A549 (cell line): Measurements from ENCODE around the gene SLC10A2. TPM values are rescaled to one million over a fixed set of nuclear protein-coding genes. Genes with fewer than 3 reads are reported as not detected.

ENCODE experiments used
- ATAC-seq, 2 experiments: fragments of 200-7000 bp in 1 of 2; fragments of >200 bp in 1 of 2; cut with Nextera tagmentation in 1 of 2; cut with Tn5 transposase in 1 of 2; 3 replicates each; pipeline versions ENCODE4 v1.8.0 to v1.9.1; 2018 to 2020; ENCODE audit warnings: mild to moderate bottlenecking in 1 of 2, moderate library complexity in 1 of 2
- CTCF ChIA-PET: fragments of 300-600 bp; sonication (Branson Sonifier 250); formaldehyde crosslinking; extraction: SDS; loops from one replicate; lab custom pipeline; 2021; ENCODE audit warnings: antibody characterized with exemption, inconsistent platforms; lab: Yijun Ruan, JAX
- POLR2A ChIA-PET: fragments of 350-600 bp; formaldehyde crosslinking; extraction: SDS; loops from one replicate; lab custom pipeline; 2021; ENCODE audit warnings: antibody characterized with exemption, inconsistent platforms; lab: Yijun Ruan, JAX
- DNase-seq, 2 experiments: peaks; one replicate each; pipeline versions ENCODE4 v3.0.0 to v3.0.0-alpha.2; 2011 to 2016; ENCODE audit warnings: low read depth in 1 of 2, low spot score in 1 of 2
- FAIRE-seq: peaks from 2 replicates; lab custom pipeline; 2011; peaks lifted over from hg19 to GRCh38; lab: Jason Lieb, UNC
- H3K27ac ChIP-seq, 2 experiments: fragments of >200 bp; sonication (Bioruptor Twin); formaldehyde crosslinking; 3 replicates each; pipeline ENCODE4 v1.5.1; 2016 to 2017
- H3K4me1 ChIP-seq: fragments of >200 bp; sonication (Bioruptor Twin); formaldehyde crosslinking; 3 replicates; pipeline ENCODE4 v1.6.1; 2016
- H3K4me2 ChIP-seq: fragments of >200 bp; sonication (Bioruptor Twin); formaldehyde crosslinking; 3 replicates; pipeline ENCODE4 v1.6.1; 2016
- H3K4me3 ChIP-seq: fragments of >200 bp; sonication (Bioruptor Twin); formaldehyde crosslinking; 3 replicates; pipeline ENCODE4 v1.5.1; 2016
- H3K9me3 ChIP-seq: fragments of >200 bp; sonication (Bioruptor Twin); formaldehyde crosslinking; 3 replicates; pipeline ENCODE4 v1.6.1; 2016
- ATOH8 ChIP-seq: fragments of 250-450 bp; sonication (Bioruptor Pico); IDR thresholded peaks from 2 replicates; pipeline ENCODE4 v1.5.0; 2020; ENCODE audit warnings: low read depth, mild to moderate bottlenecking, moderate library complexity
- BCL3 ChIP-seq: fragments of >200 bp; sonication (Bioruptor Twin); formaldehyde crosslinking; IDR thresholded peaks from 3 replicates; pipeline ENCODE4 v1.6.1; 2016
- BHLHE40 ChIP-seq: IDR thresholded peaks from 2 replicates; pipeline ENCODE4 v1.6.1; 2012; ENCODE audit warnings: low read depth, low read length, inconsistent platforms
- CBX2 ChIP-seq: fragments of 200-600 bp; sonication (generic); IDR thresholded peaks from 2 replicates; pipeline ENCODE4 v1.6.1; 2016; ENCODE audit warnings: low read depth, mild to moderate bottlenecking, borderline replicate concordance
- CEBPB ChIP-seq, 2 experiments: fragments of >200 bp in 1 of 2; sonication (Bioruptor Twin) in 1 of 2; formaldehyde crosslinking in 1 of 2; IDR thresholded peaks; 2 replicates each; pipeline ENCODE4 v1.6.1; 2012 to 2016
- CHD2 ChIP-seq: fragments of 150-350 bp; IDR thresholded peaks from 2 replicates; pipeline ENCODE4 v1.6.1; 2014; ENCODE audit warnings: low read length; ENCODE audit not compliant: partially characterized antibody
- E2F6 ChIP-seq: IDR thresholded peaks from 2 replicates; pipeline ENCODE4 v1.6.1; 2012; ENCODE audit warnings: low read depth, borderline replicate concordance
- ELK1 ChIP-seq: fragments of 150-350 bp; IDR thresholded peaks from 2 replicates; pipeline ENCODE4 v1.6.1; 2014; ENCODE audit warnings: low read depth, mild to moderate bottlenecking, low read length
- EP300 ChIP-seq, 2 experiments: fragments of >200 bp; sonication (Bioruptor Twin); formaldehyde crosslinking; IDR thresholded peaks; 2 replicates in 1 of 2; 3 replicates in 1 of 2; pipeline ENCODE4 v1.6.1; 2016 to 2017
- FOSL2 ChIP-seq, 2 experiments: fragments of 450-650 bp in 1 of 2; fragments of >200 bp in 1 of 2; sonication (Bioruptor Twin) in 1 of 2; formaldehyde crosslinking; IDR thresholded peaks; 2 replicates each; pipeline versions ENCODE4 v1.5.0 to v1.6.1; 2016 to 2020; ENCODE audit warnings: mild to moderate bottlenecking in 1 of 2, moderate library complexity in 1 of 2
- FOXS1 ChIP-seq: fragments of 250-450 bp; sonication (Bioruptor Pico); IDR thresholded peaks from 2 replicates; pipeline ENCODE4 v1.5.0; 2020; ENCODE audit warnings: mild to moderate bottlenecking, moderate library complexity
- HDAC2 ChIP-seq: fragments of 200-600 bp; sonication (generic); IDR thresholded peaks from 2 replicates; pipeline ENCODE4 v1.6.1; 2016
- HES2 ChIP-seq: fragments of >200 bp; sonication (Bioruptor Twin); formaldehyde crosslinking; IDR thresholded peaks from 2 replicates; pipeline ENCODE4 v1.6.1; 2016
- HOXA7 ChIP-seq: fragments of 250-450 bp; sonication (Bioruptor Pico); IDR thresholded peaks from 2 replicates; pipeline ENCODE4 v1.5.0; 2020; ENCODE audit warnings: mild to moderate bottlenecking, moderate library complexity
- JUN ChIP-seq, 2 experiments: fragments of >200 bp; sonication (Bioruptor Twin); formaldehyde crosslinking; IDR thresholded peaks; 2 replicates in 1 of 2; 3 replicates in 1 of 2; pipeline ENCODE4 v1.6.1; 2016 to 2017
- JUNB ChIP-seq: fragments of >200 bp; sonication (Bioruptor Twin); formaldehyde crosslinking; IDR thresholded peaks from 2 replicates; pipeline ENCODE4 v1.6.1; 2016
- KDM1A ChIP-seq: fragments of 200-600 bp; sonication (generic); IDR thresholded peaks from 2 replicates; pipeline ENCODE4 v1.6.1; 2016; ENCODE audit warnings: low read depth, mild to moderate bottlenecking
- NR3C1 ChIP-seq: fragments of >200 bp; sonication (Bioruptor Twin); formaldehyde crosslinking; IDR thresholded peaks from 3 replicates; pipeline ENCODE4 v1.6.1; 2017
- POLR2A ChIP-seq: IDR thresholded peaks from 2 replicates; pipeline ENCODE4 v1.6.1; 2012; ENCODE audit warnings: mild to moderate bottlenecking, low read length
- POLR2AphosphoS2 ChIP-seq: conservative IDR thresholded peaks from 2 replicates; pipeline ENCODE4 v1.6.1; 2012; ENCODE audit warnings: low read length, improper control_type of control experiment, inconsistent platforms
- RARB ChIP-seq: fragments of 250-450 bp; sonication (Bioruptor Pico); IDR thresholded peaks from 2 replicates; pipeline ENCODE4 v1.8.0; 2021; ENCODE audit warnings: mild to moderate bottlenecking, moderate library complexity
- RCOR1 ChIP-seq: fragments of 150-350 bp; IDR thresholded peaks from 2 replicates; pipeline ENCODE4 v1.6.1; 2014; ENCODE audit warnings: antibody characterized with exemption, low read length, low read depth
- TP53 ChIP-seq: fragments of 250-450 bp; sonication (Bioruptor Pico); IDR thresholded peaks from 2 replicates; pipeline ENCODE4 v1.5.0; 2021; ENCODE audit warnings: mild to moderate bottlenecking, moderate library complexity
- USF2 ChIP-seq: fragments of 450-650 bp; IDR thresholded peaks from 2 replicates; pipeline ENCODE4 v1.6.1; 2014; ENCODE audit warnings: antibody characterized with exemption
- ZFP36 ChIP-seq: fragments of 450-650 bp; IDR thresholded peaks from 2 replicates; pipeline ENCODE4 v1.6.1; 2014; ENCODE audit warnings: borderline replicate concordance; ENCODE audit not compliant: partially characterized antibody
- ZNF302 ChIP-seq: fragments of 250-450 bp; sonication (Bioruptor Pico); IDR thresholded peaks from 2 replicates; pipeline ENCODE4 v1.9.0; 2021; ENCODE audit warnings: inconsistent platforms, mild to moderate bottlenecking, moderate library complexity
- ZSCAN20 ChIP-seq: fragments of 250-450 bp; sonication (Bioruptor Pico); IDR thresholded peaks from 2 replicates; pipeline ENCODE4 v1.8.0; 2022; ENCODE audit warnings: mild to moderate bottlenecking, moderate library complexity
- WGBS: methylation state at CpG from one replicate; pipeline ENCODE4 v1.1.6; 2017; ENCODE audit errors: missing lambda C conversion rate; 5-methylcytosine and 5-hydroxymethylcytosine counted together
- polyA plus RNA-seq, 4 experiments: library from polyadenylated mRNA; depleted of rRNA in 3 of 4; stranded (reverse); fragments of >200 nt; fragmentation: RNase III in 1 of 4; extraction: RNeasy Plus Mini Kit Qiagen cat#74134 plus additional on column Dnase treatment in 1 of 4; gene quantifications; 2 replicates in 3 of 4; 3 replicates in 1 of 4; pipeline ENCODE4 v1.2.3, GENCODE V29; 2011 to 2017

SLC10A2 gene
- polyA plus RNA-seq, 2 of the 4 experiments (the other 2 are of a cell fraction): not detected

- WGBS: 10% methylated on average over 1 of the region's 1 CpG
- no peaks in the 10 kb centered on the region for H3K4me1 ChIP-seq
- no peak overlapping the region for H3K27ac ChIP-seq
- H3K4me3 ChIP-seq: no peak overlapping the region
- TF ChIP-seq RARB (no peak), TP53 (CRISPR knock-in tag) (no peak), USF2 (no peak), HDAC2 (no peak), JUNB (no peak), POLR2A (no peak), HOXA7 (CRISPR knock-in tag) (no peak), ZSCAN20 (CRISPR knock-in tag) (no peak), E2F6 (no peak), KDM1A (no peak), ELK1 (no peak), RCOR1 (no peak), EP300 (IDR thresholded peaks at IDR 0.05) (no peak), JUN (IDR thresholded peaks at IDR 0.05) (no peak), CEBPB (IDR thresholded peaks at IDR 0.05) (no peak), FOXS1 (CRISPR knock-in tag) (no peak), FOSL2 (IDR thresholded peaks at IDR 0.05) (no peak), FOSL2 (CRISPR knock-in tag; IDR thresholded peaks at IDR 0.05) (no peak)
- CTCF ChIA-PET: no interaction called here
- no peak for ATAC-seq
- POLR2A ChIA-PET: no interaction called here
- no peak for DNase-seq
- no peak for FAIRE-seq
- no peaks in the 10 kb centered on the region for H3K9me3 ChIP-seq
- no peak overlapping the region for H3K4me2 ChIP-seq
Measured at GRCh38 chr13:103002279-103002678, 63.9 kb downstream of the SLC10A2 start.

GRCh38 chr13:103000157-103000556 lies 66.1 kb downstream of the SLC10A2 start:
- FAIRE-seq: no peak
- WGBS: 0% methylated on average over 3 of the region's 3 CpGs
- POLR2A ChIA-PET: no interaction called here
- no peak for TF ChIP-seq CHD2
- TF ChIP-seq HES2: no peak
- TF ChIP-seq HDAC2: no peak
- TF ChIP-seq BHLHE40: no peak
- no peak overlapping the region for H3K4me3 ChIP-seq
- no peak for DNase-seq
- no peak for ATAC-seq
- H3K9me3 ChIP-seq: no peaks in the 10 kb centered on the region
- H3K4me2 ChIP-seq: no peak overlapping the region
- CTCF ChIA-PET: no interaction called here
- H3K4me1 ChIP-seq: no peaks in the 10 kb centered on the region
- no peak overlapping the region for H3K27ac ChIP-seq

GRCh38 chr13:102999499-102999898 lies 66.7 kb downstream of the SLC10A2 start:
- POLR2A ChIA-PET: no interaction called here
- FAIRE-seq: no peak
- CTCF ChIA-PET: no interaction called here
- 0% methylated on average over 2 of the region's 2 CpGs for WGBS
- Histone ChIP-seq H3K4me1 (no peaks in the 10 kb centered on the region), H3K4me3 (no peak overlapping the region), H3K9me3 (no peaks in the 10 kb centered on the region), H3K4me2 (no peak overlapping the region), H3K27ac (no peak overlapping the region)
- no peak for DNase-seq
- ATAC-seq: no peak
- TF ChIP-seq ZNF302 (CRISPR knock-in tag) (no peak), HOXA7 (CRISPR knock-in tag) (no peak), ZFP36 (no peak), ATOH8 (CRISPR knock-in tag) (no peak), CBX2 (no peak), ZSCAN20 (CRISPR knock-in tag) (no peak), POLR2AphosphoS2 (no peak), NR3C1 (no peak), E2F6 (no peak), TP53 (CRISPR knock-in tag) (no peak), USF2 (no peak), EP300 (IDR thresholded peaks at IDR 0.05) (no peak), BCL3 (no peak)
